ENCODE results near the gene COPA. TPM values are rescaled to one million over a fixed set of nuclear protein-coding genes. Genes with fewer than 3 reads are reported as not detected.

Gene COPA
- total RNA-seq, 2 donors from 2014 or later = 165 to 172 TPM

- intact Hi-C loops (cut with DNase I) = loop anchor here (10.0 kb wide), 2 partner anchors 57 to 147 kb away; partner anchors contain the start of gene CASQ1 (in 2 of the 2)
- DNase-seq (ENCODE audit: low spot score) = no peak
These were observed 91.1 kb downstream of the COPA start for GRCh38 chr1:160251687-160252526.

DNA sequence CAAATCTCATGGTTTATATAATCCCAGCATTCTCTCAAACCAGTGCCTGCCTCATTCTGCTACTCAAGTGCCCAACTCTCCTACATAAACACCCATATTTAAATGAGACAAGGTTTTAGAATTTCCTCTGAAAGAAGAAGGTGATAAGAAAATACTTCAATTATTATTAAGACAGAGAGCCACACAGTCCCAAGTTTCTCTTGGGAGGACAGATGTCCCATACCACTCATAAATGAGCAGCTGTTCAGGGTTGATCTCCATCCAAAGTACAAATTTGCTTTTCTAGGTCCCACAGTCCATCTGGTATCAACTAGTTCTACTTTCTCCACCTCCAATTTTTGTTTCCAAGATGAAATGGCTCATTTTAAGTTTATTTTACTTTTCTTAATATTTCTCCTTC is 92.0 kb downstream of the COPA start:
- no peak for DNase-seq (ENCODE audit: low spot score)
- intact Hi-C loops (cut with DNase I) = loop anchor here (10.0 kb wide), 2 partner anchors 56 to 146 kb away; partner anchors contain the start of gene CASQ1 (in 2 of the 2)

- intact Hi-C loops (cut with DNase I) = loop anchor here in 1 of 2 donors (10.0 kb wide), 1 partner anchor 142 kb away; no protein-coding TSS in a partner anchor
- no peak for DNase-seq (ENCODE audit: low spot score)
These were observed 96.0 kb downstream of the COPA start for GRCh38 chr1:160247053-160247452.

DNA sequence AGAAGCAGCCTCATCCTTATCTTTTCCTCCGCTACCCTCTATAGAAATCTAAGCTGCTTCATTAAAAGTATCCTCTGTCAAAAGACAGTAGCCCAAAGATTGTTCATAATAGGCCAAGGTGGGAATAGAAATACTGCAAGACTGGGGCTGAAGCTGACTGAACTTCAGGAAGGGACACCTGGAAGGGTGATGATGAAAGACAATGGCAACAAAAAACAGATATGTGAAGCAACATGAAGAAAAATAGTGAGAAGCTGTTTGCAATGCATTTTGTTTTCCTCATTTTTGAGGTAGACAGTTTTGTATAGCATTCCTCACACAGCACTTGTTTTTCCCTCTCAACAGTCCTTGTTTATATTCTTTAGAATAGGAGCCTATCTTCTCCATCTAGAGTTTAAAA is 97.6 kb downstream of the COPA start:
- intact Hi-C loops (cut with DNase I) = loop anchor here in 1 of 2 donors (10.0 kb wide), 1 partner anchor 141 kb away; no protein-coding TSS in a partner anchor
- no peak for DNase-seq (ENCODE audit: low spot score)

GRCh38 chr1:160244209-160244608 is 98.8 kb downstream of the COPA start:
- intact Hi-C loops (cut with DNase I) = loop anchor here in 1 of 2 donors (10.0 kb wide), 1 partner anchor 139 kb away; no protein-coding TSS in a partner anchor
- no peak for DNase-seq (ENCODE audit: low spot score)

DNA sequence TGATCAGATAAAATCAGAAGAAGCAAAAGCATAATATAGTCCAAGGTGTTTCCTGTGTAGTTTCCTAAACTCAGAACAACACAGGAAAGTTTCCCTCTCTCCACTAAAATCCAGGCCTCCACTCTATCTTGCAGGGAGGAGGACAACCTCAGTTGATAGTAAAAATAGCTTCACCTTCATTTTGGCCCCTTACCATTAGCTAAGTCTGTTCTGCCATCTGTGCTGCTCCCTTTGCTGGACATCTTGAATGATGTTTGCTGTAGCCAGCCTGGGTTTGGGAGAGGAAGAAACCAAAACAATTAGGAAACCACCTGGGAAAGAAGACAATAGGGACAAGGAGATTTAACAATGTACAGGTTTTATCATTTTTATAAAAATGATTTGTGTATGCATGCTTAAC is 99.3 kb downstream of the COPA start:
- intact Hi-C loops (cut with DNase I) = loop anchor here in 1 of 2 donors (10.0 kb wide), 1 partner anchor 139 kb away; no protein-coding TSS in a partner anchor
- no peak for DNase-seq (ENCODE audit: low spot score)

DNA sequence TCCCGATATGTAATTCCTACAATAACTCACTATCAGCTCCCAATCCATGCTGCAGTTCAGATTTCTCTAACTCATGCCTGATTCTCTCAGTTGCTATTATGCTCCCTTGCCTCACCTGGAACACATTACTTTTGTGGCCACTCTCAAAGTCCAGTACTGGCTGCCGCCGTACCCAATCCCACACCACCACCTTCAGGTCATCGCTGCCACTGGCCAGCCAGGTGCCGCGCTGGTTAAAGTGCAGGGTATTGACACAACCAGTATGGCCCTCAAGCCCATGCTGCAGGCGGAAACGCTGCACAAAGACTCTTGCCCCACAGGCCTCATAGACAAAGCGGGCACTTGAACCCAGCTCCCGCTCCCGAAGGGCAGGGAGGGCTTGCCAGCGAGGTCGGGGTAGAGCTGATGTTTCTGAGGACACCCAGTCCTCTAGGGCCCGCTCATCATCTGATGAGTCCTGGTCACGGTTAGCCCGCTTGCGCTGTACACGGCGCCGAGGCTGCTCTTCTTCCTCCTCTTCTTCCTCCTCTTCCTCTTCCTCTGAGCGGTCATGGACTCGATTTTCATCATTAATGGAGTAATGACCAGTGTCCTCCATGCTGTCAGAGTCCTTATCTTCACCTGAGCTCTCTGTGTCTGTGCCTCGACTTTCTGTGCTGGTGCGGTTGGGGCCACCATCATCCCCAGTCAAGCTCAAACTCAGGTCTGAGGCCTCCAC is 103.3 kb downstream of the COPA start:
- no peak for DNase-seq (ENCODE audit: low spot score)
- intact Hi-C loops (cut with DNase I) = loop anchor here in 1 of 2 donors (10.0 kb wide), 1 partner anchor 135 kb away; no protein-coding TSS in a partner anchor

Other genes with a start within 250 kb of the COPA start
- 10 to 100 TPM; 16.0 to 17.4 TPM for gene IGSF8, start 244.6 kb downstream of the COPA start, total RNA-seq
- 10 to 100 TPM in 1 of 2 donors, 1 to 10 TPM in 1; 4.1 to 10.8 TPM for gene ATP1A2, start 227.5 kb downstream of the COPA start, total RNA-seq
- gene ATP1A4, start 191.6 kb downstream of the COPA start, total RNA-seq = not detected
- 10 to 100 TPM in 1 of 2 donors, 1 to 10 TPM in 1; 4.5 to 10.4 TPM for gene CASQ1, start 152.7 kb downstream of the COPA start, total RNA-seq
- gene PEA15, start 137.9 kb downstream of the COPA start, total RNA-seq = 100 to 1,000 TPM; 299 to 410 TPM
- 10 to 100 TPM; 95.3 to 95.5 TPM for gene DCAF8, start 80.7 kb downstream of the COPA start, total RNA-seq
- gene PEX19, start 58.1 kb downstream of the COPA start, total RNA-seq = 10 to 100 TPM; 54.0 to 60.0 TPM
- 10 to 100 TPM; 57.3 to 78.9 TPM for gene NCSTN, start 133 bp upstream of the COPA start, total RNA-seq
- gene NHLH1, start 23.8 kb upstream of the COPA start, total RNA-seq = under 1 TPM in 1 of 2 donors, not detected in 1; 0.14 TPM
- 1 to 10 TPM; 2.0 to 2.4 TPM for gene VANGL2, start 57.3 kb upstream of the COPA start, total RNA-seq
- gene SLAMF6, start 180.0 kb upstream of the COPA start, total RNA-seq = 1 to 10 TPM in 1 of 2 donors, under 1 TPM in 1; 0.62 to 1.2 TPM
- gene CD84, start 236.2 kb upstream of the COPA start, total RNA-seq = 10 to 100 TPM in 1 of 2 donors, 1 to 10 TPM in 1; 6.9 to 16.8 TPM

All from posterior vena cava (tissue), 2 donors.